Effector memory CD4-positive, alpha-beta T cell (primary cell): ENCODE results near the gene ITPR3.

ENCODE experiments used
- DNase-seq, 3 donors: peaks; one replicate each; pipeline ENCODE4 v3.0.0-alpha.2; 2020
- H3K27ac ChIP-seq: 2 replicates; pipeline ENCODE4 v1.7.0; 2013; ENCODE audit warnings: mild to moderate bottlenecking, low read length, moderate library complexity; ENCODE audit not compliant: insufficient read depth, poor library complexity, severe bottlenecking
- H3K27me3 ChIP-seq: replicated peaks from 2 replicates; pipeline ENCODE4 v1.7.0; 2013; ENCODE audit warnings: mild to moderate bottlenecking, low read length; ENCODE audit not compliant: insufficient read depth, control insufficient read depth, poor library complexity, severe bottlenecking
- H3K36me3 ChIP-seq: 2 replicates; pipeline ENCODE4 v1.7.0; 2013; ENCODE audit warnings: mild to moderate bottlenecking, low read length, moderate library complexity; ENCODE audit not compliant: control insufficient read depth, insufficient read depth
- H3K4me1 ChIP-seq: 2 replicates; pipeline ENCODE4 v1.7.0; 2013; ENCODE audit warnings: low read length, mild to moderate bottlenecking; ENCODE audit not compliant: control insufficient read depth, insufficient read depth, poor library complexity, severe bottlenecking
- H3K4me3 ChIP-seq: 2 replicates; pipeline ENCODE4 v1.7.0; 2013; ENCODE audit warnings: low read length, low read depth, mild to moderate bottlenecking; ENCODE audit not compliant: insufficient read depth, poor library complexity, severe bottlenecking
- H3K9me3 ChIP-seq: 2 replicates; pipeline ENCODE4 v1.7.0; 2013; ENCODE audit warnings: mild to moderate bottlenecking, low read length, moderate library complexity; ENCODE audit not compliant: control insufficient read depth

Gene ITPR3

GRCh38 chr6:33651403-33651802, 30.3 kb downstream of the ITPR3 start:
- DNase-seq: no peak
- H3K4me1 ChIP-seq: no peaks in the 10 kb centered on the region
- H3K27ac ChIP-seq: no peak overlapping the region
- H3K36me3 ChIP-seq: peaks cover 22% of the 10 kb centered on the region
- no peaks in the 10 kb centered on the region for H3K27me3 ChIP-seq
- H3K4me3 ChIP-seq: no peak overlapping the region
- H3K9me3 ChIP-seq: no peaks in the 10 kb centered on the region

GRCh38 chr6:33652002-33652401, 30.9 kb downstream of the ITPR3 start:
- no peak for DNase-seq
- Histone ChIP-seq H3K36me3 (peaks cover 27% of the 10 kb centered on the region), H3K4me1 (no peaks in the 10 kb centered on the region), H3K27ac (no peak overlapping the region), H3K9me3 (no peaks in the 10 kb centered on the region), H3K27me3 (no peaks in the 10 kb centered on the region), H3K4me3 (no peak overlapping the region)

GRCh38 chr6:33654831-33655554, 33.9 kb downstream of the ITPR3 start:
- Histone ChIP-seq H3K4me3 (no peak overlapping the region), H3K27ac (no peak overlapping the region), H3K4me1 (no peaks in the 10 kb centered on the region), H3K27me3 (no peaks in the 10 kb centered on the region), H3K36me3 (peaks cover 55% of the 10 kb centered on the region), H3K9me3 (no peaks in the 10 kb centered on the region)
- DNase-seq: no peak

GRCh38 chr6:33656844-33657243, 35.7 kb downstream of the ITPR3 start:
- no peak for DNase-seq
- H3K27me3 ChIP-seq: no peaks in the 10 kb centered on the region
- no peak overlapping the region for H3K27ac ChIP-seq
- no peaks in the 10 kb centered on the region for H3K4me1 ChIP-seq
- H3K9me3 ChIP-seq: no peaks in the 10 kb centered on the region
- H3K36me3 ChIP-seq: peaks cover 58% of the 10 kb centered on the region
- no peak overlapping the region for H3K4me3 ChIP-seq

- no peak for DNase-seq
- Histone ChIP-seq H3K27me3 (no peaks in the 10 kb centered on the region), H3K9me3 (no peaks in the 10 kb centered on the region), H3K27ac (no peak overlapping the region), H3K36me3 (peaks cover 65% of the 10 kb centered on the region), H3K4me3 (no peak overlapping the region), H3K4me1 (no peaks in the 10 kb centered on the region)
These were observed 38.0 kb downstream of the ITPR3 start for GRCh38 chr6:33658982-33659689.

GRCh38 chr6:33659986-33660385, 38.9 kb downstream of the ITPR3 start:
- H3K27me3 ChIP-seq: no peaks in the 10 kb centered on the region
- no peak overlapping the region for H3K27ac ChIP-seq
- no peaks in the 10 kb centered on the region for H3K4me1 ChIP-seq
- peaks cover 61% of the 10 kb centered on the region for H3K36me3 ChIP-seq
- no peaks in the 10 kb centered on the region for H3K9me3 ChIP-seq
- no peak for DNase-seq
- H3K4me3 ChIP-seq: no peak overlapping the region

- peaks cover 57% of the 10 kb centered on the region for H3K36me3 ChIP-seq
- no peaks in the 10 kb centered on the region for H3K9me3 ChIP-seq
- H3K4me1 ChIP-seq: no peaks in the 10 kb centered on the region
- DNase-seq: no peak
- H3K4me3 ChIP-seq: no peak overlapping the region
- H3K27me3 ChIP-seq: no peaks in the 10 kb centered on the region
- H3K27ac ChIP-seq: no peak overlapping the region
These were observed 40.1 kb downstream of the ITPR3 start for GRCh38 chr6:33661106-33661838.

GRCh38 chr6:33662318-33662717, 41.2 kb downstream of the ITPR3 start:
- Histone ChIP-seq H3K9me3 (no peaks in the 10 kb centered on the region), H3K36me3 (peaks cover 57% of the 10 kb centered on the region), H3K27ac (no peak overlapping the region), H3K27me3 (no peaks in the 10 kb centered on the region), H3K4me3 (no peak overlapping the region), H3K4me1 (no peaks in the 10 kb centered on the region)
- no peak for DNase-seq

- Histone ChIP-seq H3K36me3 (peaks cover 57% of the 10 kb centered on the region), H3K9me3 (no peaks in the 10 kb centered on the region), H3K4me3 (no peak overlapping the region), H3K27ac (no peak overlapping the region), H3K27me3 (no peaks in the 10 kb centered on the region), H3K4me1 (no peaks in the 10 kb centered on the region)
- DNase-seq: no peak
These were observed 41.9 kb downstream of the ITPR3 start for GRCh38 chr6:33663028-33663427.
